ENCODE data around the gene NPR2. TPM values are rescaled to one million over a fixed set of nuclear protein-coding genes. Genes with fewer than 3 reads are reported as not detected.

NPR2 gene
- total RNA-seq, 1 experiment from 2014 or later: 10.1 TPM

DNA sequence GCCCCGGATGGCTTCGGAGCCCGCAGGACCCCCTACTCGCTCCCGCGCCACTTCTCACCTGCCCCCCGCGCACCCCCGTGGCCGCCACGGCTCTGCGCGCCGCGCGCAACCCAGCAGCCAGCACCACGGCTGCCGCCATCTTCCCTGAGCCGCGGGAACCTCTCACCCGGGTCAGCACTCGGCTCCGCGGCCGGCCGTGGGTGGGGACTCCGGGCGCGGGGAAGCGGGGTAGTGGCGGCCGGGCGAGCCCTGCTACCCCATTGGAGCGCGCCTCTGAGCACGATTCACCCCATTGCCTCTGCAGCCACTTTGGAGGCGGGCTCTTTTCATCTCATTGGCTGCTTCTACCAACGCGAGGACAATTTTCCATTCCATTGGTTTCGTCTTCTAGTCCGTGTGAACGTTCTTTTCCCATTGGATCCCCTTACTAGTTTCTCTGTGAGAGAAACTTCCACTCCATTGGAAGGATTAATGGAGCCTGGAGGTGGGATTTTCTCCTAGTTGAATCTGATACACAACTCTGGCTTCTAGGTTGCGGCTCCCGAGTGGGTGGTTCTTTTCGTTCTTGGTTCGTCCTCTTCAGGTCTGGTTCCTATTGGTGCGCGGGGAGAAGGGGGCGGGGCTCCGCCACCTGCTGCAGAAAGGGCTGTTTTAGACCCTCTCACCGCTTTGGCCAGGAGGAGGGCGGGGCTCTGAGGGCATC lies 23.6 kb downstream of the NPR2 start, which contains the start of gene HINT2 (continued):
- no peak for TF ChIP-seq HMGA2 (CRISPR knock-in tag; IDR thresholded peaks at IDR 0.05)

DNA sequence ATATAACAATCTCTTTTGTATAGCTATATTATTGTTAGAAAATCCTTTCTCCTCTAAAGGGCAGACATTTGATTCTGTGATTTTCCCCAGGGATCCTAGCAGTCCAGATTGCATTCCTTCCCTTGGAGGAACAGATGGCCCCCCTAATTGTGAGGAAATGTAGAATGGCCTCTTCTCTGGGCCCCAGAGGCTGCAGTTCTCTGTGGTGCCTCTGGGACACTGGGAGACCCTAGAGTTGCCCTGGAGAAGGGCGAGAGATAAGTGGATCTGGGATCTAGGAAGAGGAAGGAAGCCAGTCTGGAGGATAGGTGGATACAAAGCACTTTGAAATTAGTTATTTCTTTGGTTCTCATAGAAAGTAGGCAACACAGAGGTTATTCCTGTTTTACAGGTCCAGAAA lies 25.3 kb downstream of the NPR2 start:
- H3K4me1 Mint-ChIP-seq: peaks cover 26% of the 10 kb centered on the region
- ChIA-PET POLR2A (no interaction called here), CTCF (interaction anchor here (1.0 to 1.6 kb wide), 2 partner anchors 26 to 32 kb away, joined by 3 to 4 read pairs; no protein-coding TSS in a partner anchor)
- TF ChIP-seq IRF2 (CRISPR knock-in tag; IDR thresholded peaks at IDR 0.05; ENCODE audit: borderline replicate concordance, low read depth) (no peak), CREM (CRISPR knock-in tag; IDR thresholded peaks at IDR 0.05) (no peak), TEAD1 (CRISPR knock-in tag; IDR thresholded peaks at IDR 0.05) (no peak), ELF4 (CRISPR knock-in tag; IDR thresholded peaks at IDR 0.05; ENCODE audit: low read depth) (no peak), ATF1 (CRISPR knock-in tag; IDR thresholded peaks at IDR 0.05) (no peak), FOXK1 (CRISPR knock-in tag; IDR thresholded peaks at IDR 0.05) (no peak), OVOL2 (CRISPR knock-in tag; IDR thresholded peaks at IDR 0.05; ENCODE audit: borderline replicate concordance) (no peak), ZNF138 (CRISPR knock-in tag; conservative IDR thresholded peaks at IDR 0.05) (no peak), ESRRA (CRISPR knock-in tag; IDR thresholded peaks at IDR 0.05; ENCODE audit: borderline replicate concordance) (no peak)
- TF ChIP-seq, protein P1, sequence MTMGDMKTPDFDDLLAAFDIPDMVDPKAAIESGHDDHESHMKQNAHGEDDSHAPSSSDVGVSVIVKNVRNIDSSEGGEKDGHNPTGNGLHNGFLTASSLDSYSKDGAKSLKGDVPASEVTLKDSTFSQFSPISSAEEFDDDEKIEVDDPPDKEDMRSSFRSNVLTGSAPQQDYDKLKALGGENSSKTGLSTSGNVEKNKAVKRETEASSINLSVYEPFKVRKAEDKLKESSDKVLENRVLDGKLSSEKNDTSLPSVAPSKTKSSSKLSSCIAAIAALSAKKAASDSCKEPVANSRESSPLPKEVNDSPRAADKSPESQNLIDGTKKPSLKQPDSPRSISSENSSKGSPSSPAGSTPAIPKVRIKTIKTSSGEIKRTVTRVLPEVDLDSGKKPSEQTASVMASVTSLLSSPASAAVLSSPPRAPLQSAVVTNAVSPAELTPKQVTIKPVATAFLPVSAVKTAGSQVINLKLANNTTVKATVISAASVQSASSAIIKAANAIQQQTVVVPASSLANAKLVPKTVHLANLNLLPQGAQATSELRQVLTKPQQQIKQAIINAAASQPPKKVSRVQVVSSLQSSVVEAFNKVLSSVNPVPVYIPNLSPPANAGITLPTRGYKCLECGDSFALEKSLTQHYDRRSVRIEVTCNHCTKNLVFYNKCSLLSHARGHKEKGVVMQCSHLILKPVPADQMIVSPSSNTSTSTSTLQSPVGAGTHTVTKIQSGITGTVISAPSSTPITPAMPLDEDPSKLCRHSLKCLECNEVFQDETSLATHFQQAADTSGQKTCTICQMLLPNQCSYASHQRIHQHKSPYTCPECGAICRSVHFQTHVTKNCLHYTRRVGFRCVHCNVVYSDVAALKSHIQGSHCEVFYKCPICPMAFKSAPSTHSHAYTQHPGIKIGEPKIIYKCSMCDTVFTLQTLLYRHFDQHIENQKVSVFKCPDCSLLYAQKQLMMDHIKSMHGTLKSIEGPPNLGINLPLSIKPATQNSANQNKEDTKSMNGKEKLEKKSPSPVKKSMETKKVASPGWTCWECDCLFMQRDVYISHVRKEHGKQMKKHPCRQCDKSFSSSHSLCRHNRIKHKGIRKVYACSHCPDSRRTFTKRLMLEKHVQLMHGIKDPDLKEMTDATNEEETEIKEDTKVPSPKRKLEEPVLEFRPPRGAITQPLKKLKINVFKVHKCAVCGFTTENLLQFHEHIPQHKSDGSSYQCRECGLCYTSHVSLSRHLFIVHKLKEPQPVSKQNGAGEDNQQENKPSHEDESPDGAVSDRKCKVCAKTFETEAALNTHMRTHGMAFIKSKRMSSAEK (CRISPR knock-in tag; IDR thresholded peaks at IDR 0.05; ENCODE audit: borderline replicate concordance): no peak
- TF ChIP-seq, protein P2, sequence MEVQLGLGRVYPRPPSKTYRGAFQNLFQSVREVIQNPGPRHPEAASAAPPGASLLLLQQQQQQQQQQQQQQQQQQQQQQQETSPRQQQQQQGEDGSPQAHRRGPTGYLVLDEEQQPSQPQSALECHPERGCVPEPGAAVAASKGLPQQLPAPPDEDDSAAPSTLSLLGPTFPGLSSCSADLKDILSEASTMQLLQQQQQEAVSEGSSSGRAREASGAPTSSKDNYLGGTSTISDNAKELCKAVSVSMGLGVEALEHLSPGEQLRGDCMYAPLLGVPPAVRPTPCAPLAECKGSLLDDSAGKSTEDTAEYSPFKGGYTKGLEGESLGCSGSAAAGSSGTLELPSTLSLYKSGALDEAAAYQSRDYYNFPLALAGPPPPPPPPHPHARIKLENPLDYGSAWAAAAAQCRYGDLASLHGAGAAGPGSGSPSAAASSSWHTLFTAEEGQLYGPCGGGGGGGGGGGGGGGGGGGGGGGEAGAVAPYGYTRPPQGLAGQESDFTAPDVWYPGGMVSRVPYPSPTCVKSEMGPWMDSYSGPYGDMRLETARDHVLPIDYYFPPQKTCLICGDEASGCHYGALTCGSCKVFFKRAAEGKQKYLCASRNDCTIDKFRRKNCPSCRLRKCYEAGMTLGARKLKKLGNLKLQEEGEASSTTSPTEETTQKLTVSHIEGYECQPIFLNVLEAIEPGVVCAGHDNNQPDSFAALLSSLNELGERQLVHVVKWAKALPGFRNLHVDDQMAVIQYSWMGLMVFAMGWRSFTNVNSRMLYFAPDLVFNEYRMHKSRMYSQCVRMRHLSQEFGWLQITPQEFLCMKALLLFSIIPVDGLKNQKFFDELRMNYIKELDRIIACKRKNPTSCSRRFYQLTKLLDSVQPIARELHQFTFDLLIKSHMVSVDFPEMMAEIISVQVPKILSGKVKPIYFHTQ (CRISPR knock-in tag; IDR thresholded peaks at IDR 0.05): no peak
- TF ChIP-seq, protein P3, sequence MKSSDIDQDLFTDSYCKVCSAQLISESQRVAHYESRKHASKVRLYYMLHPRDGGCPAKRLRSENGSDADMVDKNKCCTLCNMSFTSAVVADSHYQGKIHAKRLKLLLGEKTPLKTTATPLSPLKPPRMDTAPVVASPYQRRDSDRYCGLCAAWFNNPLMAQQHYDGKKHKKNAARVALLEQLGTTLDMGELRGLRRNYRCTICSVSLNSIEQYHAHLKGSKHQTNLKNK (CRISPR knock-in tag; IDR thresholded peaks at IDR 0.05): no peak
- peak overlapping the region; percentile 91 for H3K4me3 Mint-ChIP-seq
- peaks cover 3% of the 10 kb centered on the region for H3K9me3 Mint-ChIP-seq
- ATAC-seq (no peak), DNase-seq (ENCODE audit: low spot score) (peak; percentile 39)
- H3K27ac Mint-ChIP-seq: no peak overlapping the region; the same call in 1 of the 2 replicates
- peaks cover 11% of the 10 kb centered on the region for H3K27me3 Mint-ChIP-seq (ENCODE audit: low read depth)
- H3K36me3 Mint-ChIP-seq: peaks cover 2% of the 10 kb centered on the region; the same call in 1 of the 2 replicates

DNA sequence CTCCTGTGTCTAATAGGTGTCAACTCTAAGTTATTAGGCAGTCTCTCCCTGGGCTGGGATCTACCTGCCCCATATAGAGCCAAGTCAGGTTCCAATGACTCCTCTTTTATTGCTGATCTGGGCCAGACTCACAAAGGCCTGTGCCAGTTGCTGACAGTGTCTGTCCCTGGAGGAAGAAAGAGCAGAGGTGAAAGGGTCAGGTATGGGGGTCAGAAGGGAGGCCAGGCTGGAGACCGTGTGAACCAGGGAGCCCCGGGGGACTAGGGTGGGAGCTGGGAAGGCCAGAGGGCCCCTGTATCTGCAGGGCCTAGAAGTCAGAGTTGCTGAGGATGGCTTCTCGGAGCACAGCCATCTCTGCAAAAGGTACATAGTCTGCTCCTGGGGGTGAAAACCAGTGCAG lies 26.9 kb downstream of the NPR2 start:
- H3K4me1 Mint-ChIP-seq: peaks cover 21% of the 10 kb centered on the region
- no peak overlapping the region for H3K27ac Mint-ChIP-seq
- TF ChIP-seq ZNF423 (CRISPR knock-in tag; IDR thresholded peaks at IDR 0.05): no peak
- TF ChIP-seq, protein P4, sequence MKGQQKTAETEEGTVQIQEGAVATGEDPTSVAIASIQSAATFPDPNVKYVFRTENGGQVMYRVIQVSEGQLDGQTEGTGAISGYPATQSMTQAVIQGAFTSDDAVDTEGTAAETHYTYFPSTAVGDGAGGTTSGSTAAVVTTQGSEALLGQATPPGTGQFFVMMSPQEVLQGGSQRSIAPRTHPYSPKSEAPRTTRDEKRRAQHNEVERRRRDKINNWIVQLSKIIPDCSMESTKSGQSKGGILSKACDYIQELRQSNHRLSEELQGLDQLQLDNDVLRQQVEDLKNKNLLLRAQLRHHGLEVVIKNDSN (CRISPR knock-in tag; IDR thresholded peaks at IDR 0.05): no peak
- no peak for TF ChIP-seq CREM (CRISPR knock-in tag; IDR thresholded peaks at IDR 0.05)
- no peak for TF ChIP-seq ZBTB21 (CRISPR knock-in tag; IDR thresholded peaks at IDR 0.05; ENCODE audit: borderline replicate concordance)
- TF ChIP-seq ZNF671 (CRISPR knock-in tag; IDR thresholded peaks at IDR 0.05): no peak
- TF ChIP-seq ZNF317 (CRISPR knock-in tag; IDR thresholded peaks at IDR 0.05; ENCODE audit: borderline replicate concordance, low read depth): no peak
- TF ChIP-seq NR1H2 (CRISPR knock-in tag; IDR thresholded peaks at IDR 0.05): no peak
- TF ChIP-seq, protein P5, sequence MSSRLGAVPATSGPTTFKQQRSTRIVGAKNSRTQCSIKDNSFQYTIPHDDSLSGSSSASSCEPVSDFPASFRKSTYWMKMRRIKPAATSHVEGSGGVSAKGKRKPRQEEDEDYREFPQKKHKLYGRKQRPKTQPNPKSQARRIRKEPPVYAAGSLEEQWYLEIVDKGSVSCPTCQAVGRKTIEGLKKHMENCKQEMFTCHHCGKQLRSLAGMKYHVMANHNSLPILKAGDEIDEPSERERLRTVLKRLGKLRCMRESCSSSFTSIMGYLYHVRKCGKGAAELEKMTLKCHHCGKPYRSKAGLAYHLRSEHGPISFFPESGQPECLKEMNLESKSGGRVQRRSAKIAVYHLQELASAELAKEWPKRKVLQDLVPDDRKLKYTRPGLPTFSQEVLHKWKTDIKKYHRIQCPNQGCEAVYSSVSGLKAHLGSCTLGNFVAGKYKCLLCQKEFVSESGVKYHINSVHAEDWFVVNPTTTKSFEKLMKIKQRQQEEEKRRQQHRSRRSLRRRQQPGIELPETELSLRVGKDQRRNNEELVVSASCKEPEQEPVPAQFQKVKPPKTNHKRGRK (CRISPR knock-in tag; IDR thresholded peaks at IDR 0.05; ENCODE audit: borderline replicate concordance): no peak
- no peak for TF ChIP-seq SMAD4 (CRISPR knock-in tag; IDR thresholded peaks at IDR 0.05)
- no peak for TF ChIP-seq ZNF121 (CRISPR knock-in tag; IDR thresholded peaks at IDR 0.05)

More for the DNA sequence above, 26.9 kb downstream of the NPR2 start:
- CTCF ChIA-PET: no interaction called here
- DNase-seq (ENCODE audit: low spot score): no peak
- ATAC-seq: no peak
- Mint-ChIP-seq H3K36me3 (peaks cover 2% of the 10 kb centered on the region; the same call in 1 of the 2 replicates), H3K27me3 (ENCODE audit: low read depth) (peaks cover 11% of the 10 kb centered on the region), H3K9me3 (peaks cover 3% of the 10 kb centered on the region), H3K4me3 (no peak overlapping the region)
- POLR2A ChIA-PET: no interaction called here

Data from WTC11 (cell line).